GM12865 (cell line): Measurements from ENCODE around the gene NRAS.
A peak's percentile ranks its signal among the peaks of the same experiment; 100 is the strongest.
"Not testable (repeated sequence)": the region's sequence is repeated elsewhere in the genome, so short reads cannot be mapped to it uniquely, and the experiment has no call there.

Source experiments
- DNase-seq: peaks from one replicate; pipeline ENCODE4 v3.0.0; 2010; ENCODE audit warnings: low read depth
- H3K4me3 ChIP-seq: 2 replicates; pipeline ENCODE4 v1.5.1; 2011; ENCODE audit warnings: mild to moderate bottlenecking, low read depth, low read length, control low read depth
- CTCF ChIP-seq: IDR thresholded peaks from 2 replicates; pipeline ENCODE4 v1.5.1; 2011; ENCODE audit warnings: low read length, control low read depth, low read depth, inconsistent platforms; ENCODE audit not compliant: insufficient read depth; ENCODE audit errors: missing control alignments

The NRAS gene

GRCh38 chr1:114756009-114756892, 39.7 kb upstream of the NRAS start:
- DNase-seq = peak; percentile 79
- TF ChIP-seq CTCF = no peak

DNA sequence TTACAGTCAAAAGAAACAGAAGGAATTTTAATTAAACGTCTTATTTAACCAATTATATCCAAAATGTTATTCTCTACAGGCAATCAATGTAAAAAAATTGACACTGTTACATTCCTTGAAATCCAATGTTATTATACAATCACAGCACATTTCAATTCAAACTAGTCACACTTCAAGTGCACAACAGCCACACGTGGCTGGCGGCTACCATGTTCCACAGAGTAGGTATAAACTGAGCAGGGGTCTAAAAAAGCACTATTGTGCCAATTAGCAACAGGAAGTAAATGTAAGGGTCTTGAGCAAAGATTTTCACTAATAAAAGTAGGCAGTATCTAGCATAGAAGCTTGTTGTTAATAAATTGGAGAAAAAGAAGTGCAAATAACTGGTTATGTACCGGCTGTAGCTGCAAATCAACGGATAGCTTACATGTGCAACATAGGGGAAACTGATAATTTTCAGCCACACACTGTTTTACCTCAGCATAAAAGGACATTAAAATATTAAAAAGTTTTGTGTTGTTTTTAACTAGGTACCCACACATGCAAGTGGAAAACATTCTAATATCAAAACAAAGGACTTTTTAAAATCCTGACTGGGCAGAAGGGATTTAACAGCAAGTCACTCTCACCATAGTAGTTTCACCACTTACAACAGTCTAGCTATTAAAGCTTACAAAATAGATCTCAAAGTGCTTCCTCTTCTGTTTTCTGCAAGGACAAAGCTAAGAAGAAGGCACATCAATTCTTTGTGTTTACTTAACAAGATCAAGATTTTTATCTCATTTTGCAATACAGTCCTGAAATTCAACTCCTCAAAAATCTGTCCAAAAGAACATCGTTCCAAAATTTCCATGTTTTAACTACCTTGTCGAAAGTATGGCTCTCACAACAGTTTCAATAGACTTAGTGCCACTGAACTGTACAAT, 38.7 kb upstream of the NRAS start:
- no peak for DNase-seq
- no peak for TF ChIP-seq CTCF
- H3K4me3 ChIP-seq = peak overlapping the region; percentile 94

More at GRCh38 chr1:114756009-114756892, 39.7 kb upstream of the NRAS start:
- H3K4me3 ChIP-seq = peak overlapping the region; percentile 94

GRCh38 chr1:114753702-114754101, 37.1 kb upstream of the NRAS start:
- not testable (repeated sequence) for DNase-seq, H3K4me3 ChIP-seq

GRCh38 chr1:114753143-114753542, 36.6 kb upstream of the NRAS start:
- no peak for DNase-seq
- TF ChIP-seq CTCF = no peak
- no peak overlapping the region for H3K4me3 ChIP-seq

- no peak for DNase-seq
- no peak for TF ChIP-seq CTCF
- H3K4me3 ChIP-seq = no peak overlapping the region
Observed at GRCh38 chr1:114750780-114751179, 34.2 kb upstream of the NRAS start.

DNA sequence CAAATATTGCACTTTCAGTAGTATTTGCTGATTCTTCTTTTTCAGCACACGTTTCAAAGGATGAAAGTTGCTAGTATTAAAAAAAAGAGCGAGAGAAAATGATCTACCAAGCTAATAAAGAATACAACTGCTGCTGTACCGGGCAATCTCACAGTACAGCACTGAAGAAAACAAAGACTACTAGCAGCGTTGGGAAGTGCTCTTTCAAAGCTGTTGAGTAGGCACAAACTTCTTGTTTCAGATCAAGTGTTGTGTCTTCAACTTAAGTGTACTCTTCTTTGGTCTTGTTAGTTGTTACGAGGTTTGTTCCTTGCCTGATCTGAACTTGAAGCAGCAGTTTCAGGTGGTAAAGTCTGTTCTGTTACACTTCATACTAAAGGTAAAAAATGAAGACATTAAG, 33.3 kb upstream of the NRAS start:
- no peak for TF ChIP-seq CTCF
- no peak for DNase-seq

More for the DNA sequence above, 33.3 kb upstream of the NRAS start:
- no peak overlapping the region for H3K4me3 ChIP-seq
